Stimulated activated CD8-positive, alpha-beta memory T cell treated with anti-CD3 and anti-CD28 coated beads, Interleukin-12 subunit alpha, Interleukin-12 subunit beta, amount 100 ng/mL, for 4 hours (primary cell): Measurements from ENCODE around the gene DPAGT1.
"Not testable (repeated sequence)": the region's sequence is repeated elsewhere in the genome, so short reads cannot be mapped to it uniquely, and the experiment has no call there.

ENCODE experiments used
- DNase-seq: peaks from one replicate; pipeline ENCODE4 v3.0.0-alpha.2; 2020; ENCODE audit warnings: low read depth

The DPAGT1 gene

GRCh38 chr11:119101759-119102423 is at the start of gene DPAGT1:
Gene DPAGT1, minus strand, starts transcription at chr11:119101853. Its CDS starts 198 bp downstream, at chr11:119101655.
- DNase-seq: peak; percentile 69

GRCh38 chr11:119149786-119150275 is 48.2 kb upstream of the DPAGT1 start:
- DNase-seq: no peak

GRCh38 chr11:119149018-119149785 is 47.5 kb upstream of the DPAGT1 start, which contains the start of gene ABCG4:
Gene ABCG4, plus strand, starts transcription at chr11:119149052. Its CDS starts 914 bp downstream, at chr11:119149966.
- peak; percentile 8 for DNase-seq

GRCh38 chr11:119148720-119149017 is 47.0 kb upstream of the DPAGT1 start:
- DNase-seq: no peak

GRCh38 chr11:119147604-119148333 is 46.1 kb upstream of the DPAGT1 start:
- DNase-seq: no peak

- no peak for DNase-seq
These were observed 43.9 kb upstream of the DPAGT1 start for GRCh38 chr11:119145551-119145950.

- DNase-seq: no peak
These were observed 43.3 kb upstream of the DPAGT1 start for GRCh38 chr11:119144825-119145486.

GRCh38 chr11:119139276-119139675 is 37.6 kb upstream of the DPAGT1 start:
- not testable (repeated sequence) for DNase-seq

- DNase-seq: no peak
These were observed 32.8 kb upstream of the DPAGT1 start for GRCh38 chr11:119134389-119134978.

- DNase-seq: no peak
These were observed 29.0 kb upstream of the DPAGT1 start for GRCh38 chr11:119130662-119131061.

GRCh38 chr11:119126675-119127268 is 25.1 kb upstream of the DPAGT1 start:
- DNase-seq: no peak

- DNase-seq: no peak
These were observed 24.2 kb upstream of the DPAGT1 start for GRCh38 chr11:119125821-119126220.

GRCh38 chr11:119121811-119122124 is 20.1 kb upstream of the DPAGT1 start:
- no peak for DNase-seq

- DNase-seq: peak; percentile 100
These were observed 19.6 kb upstream of the DPAGT1 start, which contains the start of gene HINFP for GRCh38 chr11:119121008-119121810. Gene HINFP, plus strand, starts transcription at chr11:119121580. Its CDS starts 5,365 bp downstream, at chr11:119126945.

GRCh38 chr11:119120639-119121007 is 19.0 kb upstream of the DPAGT1 start:
- DNase-seq: no peak

- no peak for DNase-seq
These were observed 17.3 kb upstream of the DPAGT1 start for GRCh38 chr11:119118946-119119345.

GRCh38 chr11:119118227-119118626 is 16.6 kb upstream of the DPAGT1 start:
- no peak for DNase-seq

GRCh38 chr11:119117004-119117706 is 15.5 kb upstream of the DPAGT1 start:
- DNase-seq: no peak

GRCh38 chr11:119116601-119117000 is 14.9 kb upstream of the DPAGT1 start:
- no peak for DNase-seq

GRCh38 chr11:119116235-119116594 is 14.6 kb upstream of the DPAGT1 start:
- no peak for DNase-seq
